Fibroblast of the aortic adventitia (primary cell): ENCODE results near the gene LNPK. TPM values are rescaled to one million over a fixed set of nuclear protein-coding genes. Genes with fewer than 3 reads are reported as not detected.

Source experiments
- DNase-seq: peaks from one replicate; pipeline ENCODE4 v3.0.0-alpha.2; 2010; ENCODE audit warnings: low read depth
- H3K4me3 ChIP-seq: 2 replicates; pipeline ENCODE4 v1.5.1; 2011; ENCODE audit warnings: low read depth, mild to moderate bottlenecking, control low read depth, low read length, moderate library complexity
- CTCF ChIP-seq: IDR thresholded peaks from 2 replicates; pipeline ENCODE4 v1.5.1; 2011; ENCODE audit warnings: mild to moderate bottlenecking, low read length, control low read depth, inconsistent platforms; ENCODE audit not compliant: insufficient read depth
- total RNA-seq: library from RNA; depleted of rRNA; stranded (reverse); fragments of >200 nt; gene quantifications from 2 replicates; pipeline ENCODE4 v1.2.3, GENCODE V29; 2012; ENCODE audit warnings: low replicate concordance

LNPK gene
- total RNA-seq, result 28.9 and 61.4 TPM in 2 replicates

GRCh38 chr2:176001916-176002687, at the start of gene LNPK:
Gene LNPK, minus strand, starts transcription at chr2:176002267. Its CDS starts 6,683 bp downstream, at chr2:175995584.
- DNase-seq, result peak; percentile 79
- H3K4me3 ChIP-seq, result peak within 1 kb of the TSS; percentile 84

GRCh38 chr2:176039375-176039774, 37.3 kb upstream of the LNPK start:
- H3K4me3 ChIP-seq, result no peak overlapping the region
- TF ChIP-seq CTCF, result no peak
- DNase-seq, result no peak

More at GRCh38 chr2:176001916-176002687, at the start of gene LNPK:
- TF ChIP-seq CTCF, result peak; percentile 3

- no peak overlapping the region for H3K4me3 ChIP-seq
- no peak for DNase-seq
- TF ChIP-seq CTCF, result no peak
Measured at GRCh38 chr2:176038694-176039093, 36.6 kb upstream of the LNPK start.

GRCh38 chr2:176035013-176035691, 33.1 kb upstream of the LNPK start:
- no peak for TF ChIP-seq CTCF
- H3K4me3 ChIP-seq, result no peak overlapping the region
- no peak for DNase-seq

GRCh38 chr2:176027806-176028205, 25.7 kb upstream of the LNPK start:
- no peak for TF ChIP-seq CTCF
- DNase-seq, result no peak
- no peak overlapping the region for H3K4me3 ChIP-seq

- no peak for TF ChIP-seq CTCF
- DNase-seq, result no peak
- H3K4me3 ChIP-seq, result no peak overlapping the region
Measured at GRCh38 chr2:176025932-176026331, 23.9 kb upstream of the LNPK start.
